ENCODE measurements around the gene SPINT2. TPM values are rescaled to one million over a fixed set of nuclear protein-coding genes. Genes with fewer than 3 reads are reported as not detected.

The SPINT2 gene
- total and polyA plus RNA-seq, 2 of the 13 experiments (the other 11 are each of a cell fraction or from before 2014, with no cell fraction given): 0.31 to 0.77 TPM

DNA sequence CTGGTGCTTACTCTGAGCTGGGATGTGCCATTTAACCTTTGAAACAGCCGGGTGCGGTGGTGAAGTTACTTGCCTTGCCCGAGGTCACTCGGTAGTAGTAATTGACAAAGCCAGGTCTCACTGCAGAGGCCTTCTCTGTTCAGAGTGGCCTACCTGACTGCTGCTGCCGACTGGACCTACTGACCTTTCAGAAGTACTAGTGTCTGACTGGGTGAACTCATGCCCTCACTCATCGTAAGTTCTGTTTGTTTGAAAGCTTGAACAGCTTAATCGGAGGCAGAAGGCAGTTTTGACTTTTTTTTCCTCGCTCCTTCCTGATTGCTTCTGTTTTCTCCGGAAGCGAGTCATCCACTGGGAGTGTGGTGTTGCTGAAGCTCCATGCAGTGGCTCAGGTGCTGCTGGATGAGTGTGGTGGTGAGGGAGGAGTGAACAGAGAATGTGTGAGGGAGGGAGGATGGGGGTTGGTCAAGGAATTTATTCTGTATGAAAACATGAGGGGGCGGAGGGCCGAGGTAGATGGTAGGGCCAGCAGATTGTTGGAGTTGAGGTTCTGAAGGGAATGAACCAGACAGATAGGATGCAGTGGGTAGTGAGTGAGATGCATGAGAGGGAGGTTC, 2.7 kb downstream of the SPINT2 start (continued):
- TF ChIP-seq, protein P1, sequence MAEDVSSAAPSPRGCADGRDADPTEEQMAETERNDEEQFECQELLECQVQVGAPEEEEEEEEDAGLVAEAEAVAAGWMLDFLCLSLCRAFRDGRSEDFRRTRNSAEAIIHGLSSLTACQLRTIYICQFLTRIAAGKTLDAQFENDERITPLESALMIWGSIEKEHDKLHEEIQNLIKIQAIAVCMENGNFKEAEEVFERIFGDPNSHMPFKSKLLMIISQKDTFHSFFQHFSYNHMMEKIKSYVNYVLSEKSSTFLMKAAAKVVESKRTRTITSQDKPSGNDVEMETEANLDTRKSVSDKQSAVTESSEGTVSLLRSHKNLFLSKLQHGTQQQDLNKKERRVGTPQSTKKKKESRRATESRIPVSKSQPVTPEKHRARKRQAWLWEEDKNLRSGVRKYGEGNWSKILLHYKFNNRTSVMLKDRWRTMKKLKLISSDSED (CRISPR knock-in tag; IDR thresholded peaks at IDR 0.05): no peak
- TF ChIP-seq, protein P2, sequence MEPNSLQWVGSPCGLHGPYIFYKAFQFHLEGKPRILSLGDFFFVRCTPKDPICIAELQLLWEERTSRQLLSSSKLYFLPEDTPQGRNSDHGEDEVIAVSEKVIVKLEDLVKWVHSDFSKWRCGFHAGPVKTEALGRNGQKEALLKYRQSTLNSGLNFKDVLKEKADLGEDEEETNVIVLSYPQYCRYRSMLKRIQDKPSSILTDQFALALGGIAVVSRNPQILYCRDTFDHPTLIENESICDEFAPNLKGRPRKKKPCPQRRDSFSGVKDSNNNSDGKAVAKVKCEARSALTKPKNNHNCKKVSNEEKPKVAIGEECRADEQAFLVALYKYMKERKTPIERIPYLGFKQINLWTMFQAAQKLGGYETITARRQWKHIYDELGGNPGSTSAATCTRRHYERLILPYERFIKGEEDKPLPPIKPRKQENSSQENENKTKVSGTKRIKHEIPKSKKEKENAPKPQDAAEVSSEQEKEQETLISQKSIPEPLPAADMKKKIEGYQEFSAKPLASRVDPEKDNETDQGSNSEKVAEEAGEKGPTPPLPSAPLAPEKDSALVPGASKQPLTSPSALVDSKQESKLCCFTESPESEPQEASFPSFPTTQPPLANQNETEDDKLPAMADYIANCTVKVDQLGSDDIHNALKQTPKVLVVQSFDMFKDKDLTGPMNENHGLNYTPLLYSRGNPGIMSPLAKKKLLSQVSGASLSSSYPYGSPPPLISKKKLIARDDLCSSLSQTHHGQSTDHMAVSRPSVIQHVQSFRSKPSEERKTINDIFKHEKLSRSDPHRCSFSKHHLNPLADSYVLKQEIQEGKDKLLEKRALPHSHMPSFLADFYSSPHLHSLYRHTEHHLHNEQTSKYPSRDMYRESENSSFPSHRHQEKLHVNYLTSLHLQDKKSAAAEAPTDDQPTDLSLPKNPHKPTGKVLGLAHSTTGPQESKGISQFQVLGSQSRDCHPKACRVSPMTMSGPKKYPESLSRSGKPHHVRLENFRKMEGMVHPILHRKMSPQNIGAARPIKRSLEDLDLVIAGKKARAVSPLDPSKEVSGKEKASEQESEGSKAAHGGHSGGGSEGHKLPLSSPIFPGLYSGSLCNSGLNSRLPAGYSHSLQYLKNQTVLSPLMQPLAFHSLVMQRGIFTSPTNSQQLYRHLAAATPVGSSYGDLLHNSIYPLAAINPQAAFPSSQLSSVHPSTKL (CRISPR knock-in tag; IDR thresholded peaks at IDR 0.05): no peak
- TF ChIP-seq ATF1 (CRISPR knock-in tag; IDR thresholded peaks at IDR 0.05): no peak
- TF ChIP-seq, protein P3, sequence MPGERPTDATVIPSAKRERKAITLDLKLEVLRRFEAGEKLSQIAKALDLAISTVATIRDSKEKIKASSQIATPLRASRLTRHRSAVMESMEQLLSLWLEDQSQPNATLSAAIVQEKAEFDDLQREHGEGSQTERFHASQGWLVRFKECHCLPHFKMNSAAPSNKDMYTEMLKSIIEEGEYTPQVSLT (CRISPR knock-in tag; IDR thresholded peaks at IDR 0.05; ENCODE audit: borderline replicate concordance, low read depth): no peak
- no peak for TF ChIP-seq ZNF746 (CRISPR knock-in tag; IDR thresholded peaks at IDR 0.05)
- 0 out of 2 replicates have a peak, but pooled peaks have one; percentile 43 for TF ChIP-seq ARNTL (CRISPR knock-in tag; IDR thresholded peaks at IDR 0.05)
- no peak for TF ChIP-seq HHEX (CRISPR knock-in tag; IDR thresholded peaks at IDR 0.05)
- TF ChIP-seq, protein P4, sequence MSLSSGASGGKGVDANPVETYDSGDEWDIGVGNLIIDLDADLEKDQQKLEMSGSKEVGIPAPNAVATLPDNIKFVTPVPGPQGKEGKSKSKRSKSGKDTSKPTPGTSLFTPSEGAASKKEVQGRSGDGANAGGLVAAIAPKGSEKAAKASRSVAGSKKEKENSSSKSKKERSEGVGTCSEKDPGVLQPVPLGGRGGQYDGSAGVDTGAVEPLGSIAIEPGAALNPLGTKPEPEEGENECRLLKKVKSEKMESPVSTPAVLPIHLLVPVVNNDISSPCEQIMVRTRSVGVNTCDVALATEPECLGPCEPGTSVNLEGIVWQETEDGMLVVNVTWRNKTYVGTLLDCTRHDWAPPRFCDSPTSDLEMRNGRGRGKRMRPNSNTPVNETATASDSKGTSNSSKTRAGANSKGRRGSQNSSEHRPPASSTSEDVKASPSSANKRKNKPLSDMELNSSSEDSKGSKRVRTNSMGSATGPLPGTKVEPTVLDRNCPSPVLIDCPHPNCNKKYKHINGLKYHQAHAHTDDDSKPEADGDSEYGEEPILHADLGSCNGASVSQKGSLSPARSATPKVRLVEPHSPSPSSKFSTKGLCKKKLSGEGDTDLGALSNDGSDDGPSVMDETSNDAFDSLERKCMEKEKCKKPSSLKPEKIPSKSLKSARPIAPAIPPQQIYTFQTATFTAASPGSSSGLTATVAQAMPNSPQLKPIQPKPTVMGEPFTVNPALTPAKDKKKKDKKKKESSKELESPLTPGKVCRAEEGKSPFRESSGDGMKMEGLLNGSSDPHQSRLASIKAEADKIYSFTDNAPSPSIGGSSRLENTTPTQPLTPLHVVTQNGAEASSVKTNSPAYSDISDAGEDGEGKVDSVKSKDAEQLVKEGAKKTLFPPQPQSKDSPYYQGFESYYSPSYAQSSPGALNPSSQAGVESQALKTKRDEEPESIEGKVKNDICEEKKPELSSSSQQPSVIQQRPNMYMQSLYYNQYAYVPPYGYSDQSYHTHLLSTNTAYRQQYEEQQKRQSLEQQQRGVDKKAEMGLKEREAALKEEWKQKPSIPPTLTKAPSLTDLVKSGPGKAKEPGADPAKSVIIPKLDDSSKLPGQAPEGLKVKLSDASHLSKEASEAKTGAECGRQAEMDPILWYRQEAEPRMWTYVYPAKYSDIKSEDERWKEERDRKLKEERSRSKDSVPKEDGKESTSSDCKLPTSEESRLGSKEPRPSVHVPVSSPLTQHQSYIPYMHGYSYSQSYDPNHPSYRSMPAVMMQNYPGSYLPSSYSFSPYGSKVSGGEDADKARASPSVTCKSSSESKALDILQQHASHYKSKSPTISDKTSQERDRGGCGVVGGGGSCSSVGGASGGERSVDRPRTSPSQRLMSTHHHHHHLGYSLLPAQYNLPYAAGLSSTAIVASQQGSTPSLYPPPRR (CRISPR knock-in tag; IDR thresholded peaks at IDR 0.05; ENCODE audit: borderline replicate concordance): no peak
- TF ChIP-seq, protein P5, sequence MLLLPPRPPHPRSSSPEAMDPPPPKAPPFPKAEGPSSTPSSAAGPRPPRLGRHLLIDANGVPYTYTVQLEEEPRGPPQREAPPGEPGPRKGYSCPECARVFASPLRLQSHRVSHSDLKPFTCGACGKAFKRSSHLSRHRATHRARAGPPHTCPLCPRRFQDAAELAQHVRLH (CRISPR knock-in tag; IDR thresholded peaks at IDR 0.05; ENCODE audit: borderline replicate concordance, low read depth): no peak
- no peak for TF ChIP-seq HNRNPH1 (optimal IDR thresholded peaks at IDR 0.05; ENCODE audit: low read depth, low read length)
- TF ChIP-seq ZNF441 (CRISPR knock-in tag; IDR thresholded peaks at IDR 0.05; ENCODE audit: borderline replicate concordance): no peak
- no peak for TF ChIP-seq ZNF264 (CRISPR knock-in tag; IDR thresholded peaks at IDR 0.05)
- TF ChIP-seq BRD4 (CRISPR knock-in tag; IDR thresholded peaks at IDR 0.05): no peak
- TF ChIP-seq, protein P6, sequence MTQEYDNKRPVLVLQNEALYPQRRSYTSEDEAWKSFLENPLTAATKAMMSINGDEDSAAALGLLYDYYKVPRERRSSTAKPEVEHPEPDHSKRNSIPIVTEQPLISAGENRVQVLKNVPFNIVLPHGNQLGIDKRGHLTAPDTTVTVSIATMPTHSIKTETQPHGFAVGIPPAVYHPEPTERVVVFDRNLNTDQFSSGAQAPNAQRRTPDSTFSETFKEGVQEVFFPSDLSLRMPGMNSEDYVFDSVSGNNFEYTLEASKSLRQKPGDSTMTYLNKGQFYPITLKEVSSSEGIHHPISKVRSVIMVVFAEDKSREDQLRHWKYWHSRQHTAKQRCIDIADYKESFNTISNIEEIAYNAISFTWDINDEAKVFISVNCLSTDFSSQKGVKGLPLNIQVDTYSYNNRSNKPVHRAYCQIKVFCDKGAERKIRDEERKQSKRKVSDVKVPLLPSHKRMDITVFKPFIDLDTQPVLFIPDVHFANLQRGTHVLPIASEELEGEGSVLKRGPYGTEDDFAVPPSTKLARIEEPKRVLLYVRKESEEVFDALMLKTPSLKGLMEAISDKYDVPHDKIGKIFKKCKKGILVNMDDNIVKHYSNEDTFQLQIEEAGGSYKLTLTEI (CRISPR knock-in tag; conservative IDR thresholded peaks at IDR 0.05): no peak
